ENCODE results near the gene ENOSF1. TPM values are rescaled to one million over a fixed set of nuclear protein-coding genes. Genes with fewer than 3 reads are reported as not detected.

The ENOSF1 gene
- polyA plus RNA-seq, 1 of the 3 experiments (the other 2 are of a cell fraction): 23.3 TPM

GRCh38 chr18:623761-624620 lies 88.4 kb downstream of the ENOSF1 start:
- Histone ChIP-seq H3K4me2 (no peak overlapping the region), H3K79me2 (ENCODE audit: insufficient read depth) (no peaks in the 10 kb centered on the region), H3K9ac (no peak overlapping the region), H3K27ac (ENCODE audit: low read depth in 2 of 2, low read length in 1 of 2) (no peak overlapping the region), H3K27me3 (ENCODE audit: insufficient read depth) (peaks cover 25% of the 10 kb centered on the region; the same call in 1 of the 2 replicates), H3F3A (replicated peaks; ENCODE audit: insufficient read depth) (no peaks in the 10 kb centered on the region), H3K4me3 (ENCODE audit: low read depth in 2 of 2, low read length in 1 of 2) (no peak overlapping the region; a peak in 1 of 4 replicates), H2AFZ (ENCODE audit: low read depth) (no peak overlapping the region), H3K36me3 (replicated peaks in 1 of 2; ENCODE audit: control insufficient read depth in 1 of 2, insufficient read depth in 2 of 2, low read length in 1 of 2) (no peaks in the 10 kb centered on the region), H4K20me1 (ENCODE audit: insufficient read depth) (no peaks in the 10 kb centered on the region), H3K4me1 (ENCODE audit: control insufficient read depth in 1 of 2, insufficient read depth in 2 of 2, low read depth in 1 of 2, low read length in 1 of 2) (no peaks in the 10 kb centered on the region; a peak in 1 of 4 replicates), H3K9me3 (no peaks in the 10 kb centered on the region), H3K9me2 (no peaks in the 10 kb centered on the region)
- POLR2A ChIA-PET: interaction anchor here (0.8 kb wide), 1 partner anchor 208 kb away, joined by 3 read pairs; no protein-coding TSS in a partner anchor
- DNase-seq: peak; percentile 59
- CTCF ChIA-PET: interaction anchor here (0.6 to 6.2 kb wide), 72 partner anchors 9 to 822 kb away, joined by 3 to 149 read pairs (median 4); partner anchors contain the start of genes ENOSF1, THOC1 and TYMS
- TF ChIP-seq POLR2AphosphoS5 (IDR thresholded peaks at IDR 0.05; ENCODE audit: low read depth, low read length): no peak
- TF ChIP-seq SMC3 (IDR thresholded peaks at IDR 0.05; ENCODE audit: low read depth, low read length): peak; percentile 67
- TF ChIP-seq CTCF (IDR thresholded peaks at IDR 0.05): peak; percentile 67
- no peak for TF ChIP-seq NFIC (IDR thresholded peaks at IDR 0.05; ENCODE audit: borderline replicate concordance)
- peak; percentile 72 for TF ChIP-seq RAD21 (IDR thresholded peaks at IDR 0.05; ENCODE audit: low read length)
- WGBS (ENCODE audit: low lambda C conversion rate): 49% methylated on average over 11 of the region's 11 CpGs

GRCh38 chr18:622289-622688 lies 90.1 kb downstream of the ENOSF1 start:
- CTCF ChIA-PET: interaction anchor here (2.1 to 6.2 kb wide), 5 partner anchors 8 to 336 kb away, joined by 5 to 149 read pairs (median 15); no protein-coding TSS in a partner anchor
- 59% methylated on average over 6 of the region's 6 CpGs for WGBS (ENCODE audit: low lambda C conversion rate)
- POLR2A ChIA-PET: no interaction called here

More at GRCh38 chr18:622289-622688, 90.1 kb downstream of the ENOSF1 start:
- H3K9me2 ChIP-seq: no peaks in the 10 kb centered on the region
- H3F3A ChIP-seq (replicated peaks; ENCODE audit: insufficient read depth): no peaks in the 10 kb centered on the region
- no peak overlapping the region for H3K4me3 ChIP-seq (ENCODE audit: low read depth in 2 of 2, low read length in 1 of 2)
- H3K9me3 ChIP-seq: no peaks in the 10 kb centered on the region
- no peak overlapping the region for H3K9ac ChIP-seq
- no peaks in the 10 kb centered on the region for H4K20me1 ChIP-seq (ENCODE audit: insufficient read depth)
- H2AFZ ChIP-seq (ENCODE audit: low read depth): no peak overlapping the region
- H3K4me2 ChIP-seq: no peak overlapping the region
- H3K27me3 ChIP-seq (ENCODE audit: insufficient read depth): peaks cover 31% of the 10 kb centered on the region; the same call in 1 of the 2 replicates
- no peaks in the 10 kb centered on the region for H3K79me2 ChIP-seq (ENCODE audit: insufficient read depth)
- no peaks in the 10 kb centered on the region; a peak in 1 of 4 replicates for H3K4me1 ChIP-seq (ENCODE audit: control insufficient read depth in 1 of 2, insufficient read depth in 2 of 2, low read depth in 1 of 2, low read length in 1 of 2)
- DNase-seq: no peak
- H3K36me3 ChIP-seq (replicated peaks in 1 of 2; ENCODE audit: control insufficient read depth in 1 of 2, insufficient read depth in 2 of 2, low read length in 1 of 2): no peaks in the 10 kb centered on the region
- TF ChIP-seq NFIC (IDR thresholded peaks at IDR 0.05; ENCODE audit: borderline replicate concordance) (no peak), ZBTB33 (IDR thresholded peaks at IDR 0.05; ENCODE audit: borderline replicate concordance, low read depth) (no peak), YY1 (IDR thresholded peaks at IDR 0.05; ENCODE audit: low read depth) (no peak), CTCF (IDR thresholded peaks at IDR 0.05) (no peak)
- no peak overlapping the region for H3K27ac ChIP-seq (ENCODE audit: low read depth in 2 of 2, low read length in 1 of 2)

All from SK-N-SH (cell line).